Frontal cortex (tissue), 4 donors: ENCODE data around the gene IL2RG. TPM values are rescaled to one million over a fixed set of nuclear protein-coding genes. Genes with fewer than 3 reads are reported as not detected.
A peak's percentile ranks its signal among the peaks of the same experiment; 100 is the strongest.

Source experiments
- DNase-seq, 2 donors: peaks; one replicate each; pipeline ENCODE4 v3.0.0; 2012; ENCODE audit warnings: low spot score in 2 of 2
- FAIRE-seq: peaks from 2 replicates; lab custom pipeline; 2012; peaks lifted over from hg19 to GRCh38; lab: Jason Lieb, UNC
- small RNA-seq: library from RNA; depleted of rRNA; stranded (forward); fragments of <200 nt; gene quantifications from one replicate; pipeline ENCODE3, GENCODE V24; 2014
- total RNA-seq: library from RNA; depleted of rRNA; stranded (reverse); fragments of >200 nt; gene quantifications from one replicate; pipeline ENCODE4 v1.2.3, GENCODE V29; 2014
- donor health status: control.
- donor health status: control.
- donor health status: control.

IL2RG gene
- total RNA-seq, 1 donor from 2014 or later = not detected

GRCh38 chrX:71082124-71082647 lies 29.2 kb downstream of the IL2RG start:
- no peak for FAIRE-seq
- no peak for DNase-seq

DNA sequence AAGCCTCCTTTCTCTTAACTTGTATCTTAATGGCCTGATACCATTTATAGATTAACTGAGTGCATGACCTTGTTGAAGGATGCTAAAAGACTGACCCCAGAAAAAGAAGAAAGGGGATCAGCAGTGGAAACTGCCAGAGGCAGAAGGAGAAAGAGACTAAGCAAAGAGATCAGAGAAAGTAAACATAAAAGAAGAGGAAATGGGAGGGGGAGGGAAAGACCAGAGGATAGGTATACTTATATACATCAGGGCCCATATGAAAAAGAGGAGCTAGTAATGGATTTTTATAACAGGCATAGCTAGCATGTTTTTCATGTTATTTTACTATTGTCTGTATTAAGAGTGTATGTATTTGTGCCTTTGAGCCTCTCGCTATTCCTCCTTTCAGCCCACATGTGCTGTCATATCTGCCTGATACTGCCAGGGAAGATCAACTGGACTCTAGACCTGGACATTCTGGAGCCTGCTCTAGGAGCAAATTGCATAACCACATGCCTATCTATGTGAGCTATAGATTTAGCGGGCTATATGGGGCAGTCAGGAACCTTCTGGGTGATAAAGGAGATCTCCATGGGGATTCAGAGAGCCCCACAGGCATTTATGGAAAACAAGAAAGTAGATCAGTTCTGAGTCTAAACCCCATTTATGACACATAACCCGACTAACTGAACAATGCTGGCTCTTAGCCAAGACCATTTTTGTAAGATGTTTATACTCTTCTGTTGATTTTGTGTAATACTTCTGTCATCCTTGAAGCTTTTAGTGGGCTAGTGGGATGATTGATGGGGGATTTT lies 29.9 kb downstream of the IL2RG start:
- FAIRE-seq = no peak
- DNase-seq = no peak

DNA sequence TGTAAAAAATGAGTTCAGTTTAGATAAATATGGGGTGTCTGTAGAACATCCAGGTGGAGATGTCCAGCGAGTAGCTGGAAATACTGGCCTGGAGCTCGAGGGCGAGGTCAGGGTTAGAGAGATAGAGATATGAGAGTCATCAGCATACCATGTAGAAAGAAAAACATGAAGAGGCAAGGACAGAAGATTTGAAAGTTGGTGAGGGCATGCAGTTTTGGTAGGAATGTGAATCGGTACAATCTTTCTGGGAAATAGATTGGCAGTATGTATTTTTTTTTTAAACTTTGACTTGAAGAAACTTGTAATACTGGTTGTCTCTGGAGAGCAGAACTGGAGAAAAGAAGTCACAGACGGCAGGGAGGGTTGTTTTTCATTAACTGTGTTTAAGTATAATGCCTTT lies 40.8 kb downstream of the IL2RG start:
- FAIRE-seq (no peak), DNase-seq (no peak)

DNA sequence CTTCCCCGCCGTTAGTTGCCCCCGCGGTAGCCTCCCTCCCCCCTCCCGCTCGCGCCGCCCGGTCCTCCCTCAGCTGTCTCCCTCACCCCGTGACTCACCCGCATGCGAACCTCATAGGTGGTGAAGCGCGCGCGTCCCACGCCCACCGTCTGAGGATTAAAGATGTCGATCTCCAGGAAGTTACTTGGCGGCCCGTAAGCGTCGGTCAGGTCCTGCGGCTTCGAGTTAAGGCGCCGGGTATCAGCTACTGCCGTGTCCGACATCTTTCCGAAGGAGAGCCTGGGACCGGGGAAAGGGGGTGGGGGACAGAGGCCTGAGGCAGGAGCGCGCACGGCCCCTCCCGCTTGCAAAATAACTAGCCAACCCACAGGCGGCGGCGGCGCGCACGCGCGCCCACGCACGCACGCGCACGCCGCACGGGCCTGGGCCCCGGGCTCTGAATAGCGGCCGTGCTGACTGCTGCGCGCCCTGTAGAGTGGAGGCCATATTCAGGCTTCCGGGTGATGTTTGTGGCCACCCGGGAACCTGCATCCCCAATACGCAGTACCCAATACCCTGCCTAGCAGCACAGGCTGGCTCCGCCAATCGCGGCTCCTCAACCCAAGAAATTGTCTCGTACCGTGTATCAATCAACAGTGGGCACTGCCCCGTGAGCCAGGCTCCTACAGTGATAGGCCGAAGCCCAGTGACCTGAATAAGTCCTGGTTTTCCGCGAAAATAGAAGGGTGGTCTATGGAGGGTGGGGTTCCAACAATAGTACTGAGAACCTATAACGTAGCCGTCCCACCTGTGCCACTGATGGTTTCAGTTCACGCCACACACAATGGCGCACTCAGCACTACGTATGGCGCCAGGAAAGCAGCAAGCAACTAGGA lies 43.1 kb downstream of the IL2RG start, which contains the start of gene SNX12:
Gene SNX12 (minus strand): TSS at position 291 of the 875 bp plus-strand sequence. CDS start 28 bp downstream, at position 263.
- FAIRE-seq (no peak), DNase-seq (peak; percentile 82 to 85)

- DNase-seq = no peak
- FAIRE-seq = no peak
Observed at GRCh38 chrX:71067712-71068043, 43.7 kb downstream of the IL2RG start.

DNA sequence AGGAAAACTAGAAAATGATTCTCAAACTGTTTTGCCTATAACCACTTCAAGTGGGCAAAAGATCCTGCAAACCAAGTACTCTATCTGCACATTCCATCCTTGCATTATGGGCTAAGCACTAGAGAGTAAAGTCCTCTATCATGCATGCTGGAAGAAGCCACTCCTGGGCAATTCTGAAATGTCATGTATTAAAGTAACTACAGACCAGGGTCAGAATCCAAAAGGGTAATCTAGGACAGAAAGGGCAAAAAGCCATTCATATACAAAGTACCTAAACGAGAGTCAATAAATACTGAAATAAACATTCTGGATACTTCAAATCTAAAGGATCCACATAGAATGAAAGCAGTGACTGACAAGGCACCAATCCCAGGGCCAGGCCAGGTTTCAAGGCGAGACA lies 44.3 kb downstream of the IL2RG start:
- no peak for FAIRE-seq

DNA sequence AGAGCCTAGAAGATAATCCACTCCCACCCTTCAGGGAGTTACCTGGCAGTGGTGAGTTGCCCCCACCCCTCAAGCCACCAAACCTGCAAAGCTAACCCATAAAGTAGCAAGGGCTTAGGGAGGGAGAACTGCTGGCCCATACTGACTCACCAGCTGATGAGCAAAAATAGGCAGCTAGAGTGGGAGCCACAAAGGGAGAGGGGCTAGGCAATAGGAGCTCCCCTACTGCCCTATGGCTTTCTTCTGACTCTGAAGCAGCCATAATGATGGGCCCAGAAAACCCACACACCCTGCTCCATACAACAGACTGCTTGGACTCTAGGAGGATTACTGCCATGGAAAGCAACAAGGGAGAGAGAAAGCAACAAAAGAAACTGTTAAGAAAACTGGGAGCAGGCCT lies 51.2 kb downstream of the IL2RG start:
- FAIRE-seq (no peak), DNase-seq (no peak)

More for the DNA sequence above, 44.3 kb downstream of the IL2RG start:
- DNase-seq = no peak

- FAIRE-seq (no peak), DNase-seq (no peak)
Observed at GRCh38 chrX:71057848-71058530, 53.4 kb downstream of the IL2RG start.

Small RNA genes within 50 kb of the gene (small RNA-seq; reads per million reads assigned to genes)
- gene CXorf65 = not detected

Other genes with a start within 250 kb of the IL2RG start
- not detected for gene TEX11, start 202.9 kb downstream of the IL2RG start, total RNA-seq
- gene SLC7A3, start 180.5 kb downstream of the IL2RG start, total RNA-seq = 1.2 TPM
- gene SNX12, start 43.2 kb downstream of the IL2RG start, total RNA-seq = 62.8 TPM
- gene FOXO4, start 15.7 kb downstream of the IL2RG start, total RNA-seq = 3.7 TPM
- gene CXorf65, start 4.8 kb downstream of the IL2RG start, total RNA-seq = not detected
- gene MED12, start 7.0 kb upstream of the IL2RG start, total RNA-seq = 11.4 TPM
- 15.1 TPM for gene NLGN3, start 33.3 kb upstream of the IL2RG start, total RNA-seq
- not detected for gene GJB1, start 111.6 kb upstream of the IL2RG start, total RNA-seq
- gene ZMYM3, start 142.6 kb upstream of the IL2RG start, total RNA-seq = 19.6 TPM
- gene NONO, start 172.1 kb upstream of the IL2RG start, total RNA-seq = 402 TPM
- gene ITGB1BP2, start 190.2 kb upstream of the IL2RG start, total RNA-seq = 0.41 TPM